Bladder microvascular endothelial cell (primary cell): ENCODE results near the gene PRF1. TPM values are rescaled to one million over a fixed set of nuclear protein-coding genes. Genes with fewer than 3 reads are reported as not detected.

Source experiments
- total RNA-seq: library from RNA; depleted of rRNA; stranded (reverse); fragments of >200 nt; gene quantifications from 2 replicates; pipeline ENCODE4 v1.2.3, GENCODE V29; 2014

Gene PRF1
- total RNA-seq, result not detected in 2 replicates

DNA sequence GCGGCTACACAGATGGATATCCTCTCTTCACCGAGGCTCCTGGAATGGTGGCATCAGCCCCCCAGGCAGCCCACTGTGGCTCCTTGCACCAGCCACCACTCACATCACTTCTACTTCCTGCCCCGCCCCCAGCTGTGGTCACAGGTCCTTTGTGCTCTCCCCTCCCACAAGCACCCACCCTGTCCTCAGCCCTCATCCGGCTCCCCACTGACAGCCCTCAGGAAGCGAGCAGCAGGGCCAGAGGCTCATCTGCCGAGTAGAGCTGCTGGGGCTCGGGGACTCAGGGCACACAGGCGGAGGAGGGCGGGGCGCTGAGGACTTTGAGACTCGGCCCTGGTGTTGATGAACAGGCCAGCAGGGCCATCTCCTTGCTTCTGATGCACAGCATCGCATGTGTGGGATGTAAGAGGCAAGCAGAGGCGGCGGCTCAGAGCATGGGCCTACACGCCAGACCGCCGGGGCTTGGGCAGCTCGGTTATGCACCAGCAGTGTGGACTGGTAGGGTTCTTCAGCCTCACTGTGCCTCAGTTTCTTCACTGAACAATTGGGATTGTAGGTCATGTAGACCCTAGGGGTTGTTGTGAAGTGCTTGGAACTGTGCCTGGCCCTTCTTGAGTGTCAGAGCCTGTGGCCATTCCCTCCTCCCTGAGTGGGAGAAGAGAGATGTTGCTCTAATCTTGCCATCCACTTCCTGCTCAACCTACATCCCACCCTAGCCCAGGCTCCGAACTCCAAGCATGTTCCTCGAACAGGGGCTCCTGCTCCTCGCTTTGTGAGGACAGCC, at the start of gene PRF1:
TSS of gene PRF1 (minus strand) at position 77 of the 784 bp plus-strand sequence. CDS start 1,839 bp downstream, outside the sequence.

Other genes starting within 250 kb of the PRF1 start
- gene LRRC20, start 220.1 kb downstream of the PRF1 start, total RNA-seq, result 2.6 and 12.4 TPM in 2 replicates
- 17.0 and 32.9 TPM in 2 replicates for gene EIF4EBP2, start 198.6 kb downstream of the PRF1 start, total RNA-seq
- gene NODAL, start 161.1 kb downstream of the PRF1 start, total RNA-seq, result not detected in 2 replicates
- gene PALD1, start 124.0 kb downstream of the PRF1 start, total RNA-seq, result 105 and 132 TPM in 2 replicates
- gene ADAMTS14, start 69.8 kb upstream of the PRF1 start, total RNA-seq, result under 0.01 and 0.06 TPM in 2 replicates
- not detected in 2 replicates for gene TBATA, start 182.6 kb upstream of the PRF1 start, total RNA-seq
- 10.2 and 28.5 TPM in 2 replicates for gene SGPL1, start 213.2 kb upstream of the PRF1 start, total RNA-seq